HS-5 (cell line): ENCODE data around the gene CXCL5.
"Not testable (repeated sequence)": the region's sequence is repeated elsewhere in the genome, so short reads cannot be mapped to it uniquely, and the experiment has no call there.

Experiments
- DNase-seq: peaks from one replicate; pipeline ENCODE4 v3.0.0-alpha.2; 2012; ENCODE audit warnings: low read depth

CXCL5 gene

DNA sequence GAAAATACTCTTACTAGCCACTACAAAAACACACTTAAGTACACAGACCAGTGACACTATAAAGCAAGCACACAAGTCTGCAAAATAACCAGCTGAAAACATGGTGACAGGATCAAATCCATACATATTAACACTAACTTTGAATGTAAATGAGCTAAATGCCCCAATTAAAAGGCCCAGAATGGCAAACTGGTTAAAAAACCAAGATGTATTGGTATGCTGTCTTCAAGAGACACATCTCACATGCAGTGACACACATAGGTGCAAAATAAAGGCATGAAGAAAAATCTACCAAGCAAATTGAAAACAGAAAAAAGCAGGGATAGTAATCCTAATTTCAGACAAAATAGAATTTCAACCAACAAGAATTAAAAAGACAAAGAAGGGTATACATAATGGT, 27.5 kb downstream of the CXCL5 start:
- no peak for DNase-seq

DNA sequence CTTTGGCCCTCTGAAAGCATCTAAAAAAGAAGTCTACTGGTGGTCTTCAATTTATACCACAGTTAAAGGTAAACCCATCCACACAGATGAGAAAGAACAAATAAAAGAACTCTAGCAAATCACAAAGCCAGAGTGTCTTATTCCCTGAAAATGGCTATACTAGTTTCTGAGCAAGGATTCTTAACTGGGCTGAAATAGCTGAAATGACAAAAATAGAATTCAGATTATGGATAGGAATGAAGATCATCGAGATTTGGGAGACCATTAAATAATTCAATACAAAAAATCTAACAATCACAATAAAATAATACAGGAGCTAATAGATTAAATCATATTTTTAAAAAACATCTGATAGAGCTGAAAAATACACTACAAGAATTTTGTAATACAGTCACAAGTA, 28.5 kb downstream of the CXCL5 start:
- DNase-seq, result no peak

DNA sequence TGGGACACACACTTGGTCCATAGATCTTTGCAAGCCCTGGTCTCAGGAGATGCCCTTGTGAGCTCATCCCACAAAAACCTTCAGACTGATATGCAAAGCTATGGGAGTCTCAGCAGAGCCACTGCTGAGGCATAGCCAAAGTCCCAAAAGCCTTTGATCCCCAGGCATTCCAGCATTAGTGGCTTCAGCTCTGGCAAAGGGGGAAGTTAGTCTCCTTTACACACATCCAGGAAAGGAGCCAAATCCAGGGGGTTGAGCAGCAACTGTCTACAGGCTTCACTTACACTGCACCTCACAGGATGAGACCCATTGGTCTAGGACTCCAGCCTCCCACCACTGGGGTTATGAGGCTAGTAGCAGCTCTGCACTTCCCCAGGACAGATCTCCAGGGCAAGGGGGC, 30.6 kb downstream of the CXCL5 start:
- no peak for DNase-seq

DNA sequence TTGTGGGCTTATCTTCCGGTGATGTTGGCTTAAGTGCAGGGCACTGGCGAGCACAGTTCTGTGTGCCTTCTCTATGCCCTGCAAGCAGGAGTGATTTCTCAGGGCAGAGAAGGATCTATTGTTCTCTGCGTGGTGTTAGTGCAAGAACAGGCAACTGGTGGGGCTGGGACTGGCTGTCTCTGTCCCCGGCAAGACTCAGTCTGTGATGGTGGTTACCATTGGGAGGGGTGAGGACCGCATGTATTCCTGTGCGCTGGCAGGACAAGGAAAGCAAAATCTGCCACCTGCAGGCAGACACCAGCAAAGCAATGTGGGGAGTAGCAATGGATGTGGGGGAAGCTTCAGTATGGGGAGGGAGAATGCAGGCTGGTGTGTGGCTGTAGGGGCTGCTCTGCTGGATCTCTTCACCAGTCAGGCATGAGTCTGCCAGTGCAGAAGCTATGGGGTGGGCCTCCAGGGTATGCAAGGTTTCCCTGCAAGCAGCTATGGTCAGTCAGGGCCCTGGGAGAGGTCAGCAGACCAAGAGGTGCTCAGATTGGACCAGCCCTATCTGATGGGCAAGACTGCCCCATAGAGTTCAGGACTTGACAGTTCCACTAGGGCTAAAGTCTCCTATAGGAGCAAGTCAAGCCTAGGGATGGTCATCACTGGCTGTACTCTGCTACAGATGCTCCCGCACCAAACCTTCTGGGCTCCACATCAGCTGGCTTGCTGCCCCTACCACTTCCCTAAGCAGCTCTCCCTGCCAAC, 33.4 kb downstream of the CXCL5 start:
- no peak for DNase-seq

DNA sequence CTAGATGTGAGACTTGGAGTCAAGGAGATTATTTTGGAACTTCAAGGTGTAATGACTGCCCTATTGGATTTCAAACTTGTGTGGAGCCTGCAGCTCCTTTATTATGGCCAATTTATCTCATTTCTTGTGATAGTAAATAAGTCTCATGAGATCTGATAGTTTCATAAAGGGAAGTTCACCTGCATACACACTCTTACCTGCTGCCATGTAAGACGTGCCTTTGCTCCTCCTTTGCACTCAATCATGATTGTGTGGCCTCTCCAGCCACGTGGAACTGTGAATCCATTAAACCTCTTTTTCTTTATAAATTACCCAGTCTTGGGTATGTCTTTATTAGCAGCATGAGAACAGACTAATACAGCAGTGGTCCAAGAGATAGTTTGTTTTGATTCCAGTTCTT, 35.8 kb downstream of the CXCL5 start:
- no peak for DNase-seq

DNA sequence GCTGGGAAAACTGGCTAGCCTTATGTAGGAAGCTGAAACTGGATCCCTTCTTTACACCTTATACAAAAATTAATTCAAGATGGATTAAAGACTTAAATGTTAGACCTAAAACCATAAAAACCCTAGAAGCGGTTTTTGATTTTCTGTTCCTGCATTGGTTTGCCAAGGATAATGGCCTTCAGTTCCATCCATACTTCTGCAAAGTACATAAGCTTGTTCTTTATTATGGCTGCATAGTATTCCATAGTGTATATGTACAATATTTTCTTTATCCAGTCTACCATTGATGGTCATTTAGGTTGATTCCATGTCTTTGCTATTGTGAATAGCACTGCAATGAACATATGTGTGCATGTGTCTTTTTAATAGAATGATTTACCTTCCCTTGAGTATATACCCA, 39.4 kb downstream of the CXCL5 start:
- DNase-seq, result not testable (repeated sequence)

DNA sequence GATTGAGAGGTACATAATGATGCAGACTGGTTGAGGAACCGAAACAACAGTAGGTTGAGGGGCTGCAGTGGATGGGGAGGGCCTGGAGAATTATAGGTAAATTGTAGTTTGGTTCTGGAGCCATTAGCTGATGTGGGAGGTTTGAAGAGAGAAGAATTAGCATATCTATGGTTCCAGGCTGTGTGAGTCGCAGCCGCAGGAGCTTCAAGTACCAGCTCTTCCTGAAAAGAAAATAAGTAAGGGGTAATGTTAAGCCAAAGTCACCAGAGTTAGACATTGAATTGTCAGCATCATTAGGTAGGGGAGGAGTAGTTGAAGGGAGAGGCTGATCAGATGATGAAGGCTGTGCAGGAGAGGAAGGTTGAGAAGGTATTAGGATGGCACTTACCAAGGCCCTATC, 46.1 kb downstream of the CXCL5 start:
- no peak for DNase-seq

DNA sequence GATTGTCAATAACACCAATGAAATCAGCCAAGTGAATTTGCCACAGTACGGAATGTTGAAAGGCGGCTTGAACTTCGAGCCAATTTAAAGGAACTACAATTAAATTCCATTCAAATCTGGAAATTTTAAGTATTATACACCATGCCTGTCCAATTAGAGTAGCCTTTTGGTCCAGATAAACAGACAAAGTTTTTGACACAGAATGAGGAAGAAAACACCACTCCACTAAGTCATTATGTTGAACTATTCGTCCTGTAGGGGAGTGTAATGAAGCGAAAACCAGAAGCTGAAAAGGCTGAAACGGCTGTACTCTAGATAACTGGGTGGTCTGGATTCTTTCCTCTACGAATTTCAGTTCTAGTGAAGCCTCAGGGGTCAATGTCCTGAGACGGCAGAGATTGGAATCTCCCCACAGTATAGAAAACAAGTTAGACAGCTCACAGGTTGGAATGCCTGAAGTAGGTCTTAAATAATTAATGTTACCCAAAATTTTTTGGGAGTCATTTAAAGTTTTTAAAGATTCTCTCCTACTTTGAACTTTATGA, 48.0 kb downstream of the CXCL5 start:
- not testable (repeated sequence) for DNase-seq

DNA sequence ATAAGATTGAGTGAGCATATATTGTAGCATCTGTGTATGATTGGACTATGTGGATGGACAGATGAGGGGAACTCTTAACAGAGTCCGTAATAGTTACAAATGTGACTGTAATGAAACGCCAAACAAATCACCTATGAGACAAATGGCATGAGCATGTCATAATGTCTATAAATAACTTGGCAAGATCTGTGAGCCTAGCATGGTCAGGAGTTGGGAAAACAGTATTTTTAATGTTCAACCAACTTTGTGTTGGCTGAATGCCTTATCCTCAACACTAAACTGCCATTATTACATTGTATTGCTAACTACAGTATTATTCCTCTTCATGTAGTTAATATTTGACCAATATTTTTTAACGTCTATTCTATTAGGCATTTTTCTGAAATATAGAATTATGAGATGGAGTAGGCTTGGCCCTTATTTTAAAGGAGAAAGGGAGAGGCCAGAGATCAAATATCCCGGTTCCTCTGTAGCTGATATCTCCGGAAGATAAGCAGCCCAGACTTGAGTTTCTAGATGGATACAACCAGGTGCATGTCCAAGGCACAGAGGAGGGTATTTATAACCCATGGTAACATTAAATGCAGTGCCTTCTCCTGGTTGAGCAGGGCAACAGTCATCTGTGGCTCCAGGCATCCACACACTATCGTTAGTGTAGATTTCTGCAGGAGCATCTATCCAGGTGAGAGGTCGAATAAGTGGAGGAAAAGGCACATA, 49.3 kb downstream of the CXCL5 start:
- no peak for DNase-seq

DNA sequence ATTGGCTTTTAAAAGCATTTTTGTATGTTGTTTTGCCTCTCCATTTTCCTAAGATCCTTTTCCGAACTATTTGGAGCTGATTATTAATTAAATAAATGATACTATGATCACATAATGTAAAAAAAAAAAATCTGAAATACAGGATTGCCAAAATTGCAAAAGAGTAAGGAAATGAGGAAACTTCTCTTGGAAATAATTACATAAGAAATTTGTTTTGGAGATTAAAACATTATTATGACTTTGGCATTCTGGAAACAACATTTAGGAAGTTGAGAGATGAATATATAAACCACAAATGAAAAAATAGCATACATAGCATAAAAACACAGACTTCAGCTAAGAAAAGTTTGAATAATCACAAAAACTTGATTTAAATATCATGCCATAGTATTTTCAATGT, 50.2 kb downstream of the CXCL5 start:
- no peak for DNase-seq

DNA sequence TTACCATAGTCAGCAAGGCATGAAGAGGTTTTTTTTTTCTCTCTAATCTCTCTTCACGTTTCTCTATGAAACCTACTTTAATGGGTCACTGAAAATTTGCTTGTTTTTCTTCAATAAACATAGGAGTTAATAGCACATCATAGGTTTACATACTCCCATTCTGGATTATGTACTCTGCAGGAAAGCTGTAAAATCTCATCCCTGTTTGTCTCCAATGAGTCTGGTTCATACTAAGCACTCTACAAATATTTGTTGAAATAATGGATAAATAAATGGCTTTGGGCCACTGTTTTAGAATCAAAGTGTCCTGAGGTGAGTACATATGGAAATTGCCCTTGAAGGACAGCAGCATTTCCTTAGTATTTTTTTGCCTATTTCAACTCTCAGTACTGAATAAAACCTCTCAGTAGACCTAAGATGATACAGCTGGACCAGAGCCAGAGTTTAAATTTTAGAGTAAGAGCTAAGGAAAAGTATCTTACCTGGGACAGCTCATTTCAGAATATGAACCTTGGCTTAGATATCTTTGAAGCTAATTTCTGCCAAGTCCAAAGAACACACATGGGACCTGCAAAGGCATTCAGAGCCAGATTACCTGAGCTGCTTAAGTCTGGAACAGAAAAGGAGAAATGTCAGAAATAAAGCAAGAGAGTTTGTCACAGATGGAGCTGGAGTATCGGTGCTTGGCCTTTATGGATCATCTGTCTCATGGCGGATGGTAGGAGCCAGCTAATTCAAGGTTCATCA, 51.1 kb downstream of the CXCL5 start:
- no peak for DNase-seq

DNA sequence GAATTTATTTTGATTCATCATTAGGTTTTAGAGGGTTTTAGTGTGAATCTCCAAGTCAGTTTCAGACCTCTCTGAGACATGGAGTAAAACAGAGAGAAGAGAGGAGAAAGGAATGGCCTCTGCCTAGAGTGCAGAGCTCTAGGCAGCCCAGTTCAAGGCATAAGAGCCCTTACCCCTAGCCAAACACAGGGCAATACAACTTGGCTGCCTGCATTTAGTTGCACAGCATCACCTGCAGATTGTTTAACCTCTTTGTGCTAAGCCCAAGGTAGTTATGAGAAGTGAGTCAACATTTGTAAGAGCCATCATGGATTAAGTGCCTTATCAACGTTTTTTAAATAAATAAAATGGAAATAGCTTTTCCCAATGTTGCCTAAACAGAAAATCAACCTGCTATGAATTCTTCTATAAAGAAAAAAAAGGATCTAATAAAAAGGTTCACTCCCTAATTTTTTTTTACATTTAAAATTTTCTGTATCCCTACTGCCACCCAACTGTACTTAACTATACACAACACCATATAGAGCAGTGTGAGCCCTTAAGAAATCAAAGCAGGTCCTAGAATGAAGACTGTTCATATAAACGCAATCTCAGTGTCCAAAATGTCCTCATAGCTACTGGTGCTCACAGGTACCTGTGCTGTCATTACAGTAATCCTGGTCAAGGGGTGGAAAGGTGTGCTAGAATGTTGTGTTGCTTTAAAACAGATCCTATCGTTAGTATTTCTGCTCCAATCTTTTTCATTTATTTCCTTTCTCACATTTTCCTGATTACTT, 52.6 kb downstream of the CXCL5 start:
- no peak for DNase-seq
